Neural crest cell (in vitro differentiated cells): ENCODE results near the gene MS4A4A. TPM values are rescaled to one million over a fixed set of nuclear protein-coding genes. Genes with fewer than 3 reads are reported as not detected.

Source experiments
- DNase-seq: peaks from one replicate; pipeline ENCODE4 v3.0.0; 2021; ENCODE audit warnings: low read depth, mixed read lengths, low spot score
- H3K27ac Mint-ChIP-seq: one replicate; pipeline ENCODE4 v1.8.0; 2021; ENCODE audit warnings: mild to moderate bottlenecking, mixed read lengths; ENCODE audit not compliant: unreplicated experiment
- H3K27me3 Mint-ChIP-seq: 2 replicates; pipeline ENCODE4 v1.8.0; 2021; ENCODE audit warnings: low read depth, mild to moderate bottlenecking, mixed read lengths
- H3K36me3 Mint-ChIP-seq: 2 replicates; pipeline ENCODE4 v1.8.0; 2021; ENCODE audit warnings: low read depth, mild to moderate bottlenecking, mixed read lengths
- H3K4me1 Mint-ChIP-seq: 2 replicates; pipeline ENCODE4 v1.8.0; 2021; ENCODE audit warnings: mixed read lengths
- H3K4me3 Mint-ChIP-seq: one replicate; pipeline ENCODE4 v1.8.0; 2021; ENCODE audit warnings: mild to moderate bottlenecking, mixed read lengths
- H3K9me3 Mint-ChIP-seq: 2 replicates; pipeline ENCODE4 v1.8.0; 2021; ENCODE audit warnings: mixed read lengths
- total RNA-seq: library from RNA; stranded (reverse); gene quantifications from 2 replicates; pipeline ENCODE4 v1.2.1, GENCODE V29; 2021
- TF ChIP-seq, protein P1 (sequence below): fragments of 200-600 bp; sonication (generic); conservative IDR thresholded peaks from 2 replicates; pipeline ENCODE4 v1.5.0; 2021; ENCODE audit warnings: antibody characterized with exemption, mild to moderate bottlenecking

The MS4A4A gene
- total RNA-seq, 1 donor from 2014 or later, result not detected

DNA sequence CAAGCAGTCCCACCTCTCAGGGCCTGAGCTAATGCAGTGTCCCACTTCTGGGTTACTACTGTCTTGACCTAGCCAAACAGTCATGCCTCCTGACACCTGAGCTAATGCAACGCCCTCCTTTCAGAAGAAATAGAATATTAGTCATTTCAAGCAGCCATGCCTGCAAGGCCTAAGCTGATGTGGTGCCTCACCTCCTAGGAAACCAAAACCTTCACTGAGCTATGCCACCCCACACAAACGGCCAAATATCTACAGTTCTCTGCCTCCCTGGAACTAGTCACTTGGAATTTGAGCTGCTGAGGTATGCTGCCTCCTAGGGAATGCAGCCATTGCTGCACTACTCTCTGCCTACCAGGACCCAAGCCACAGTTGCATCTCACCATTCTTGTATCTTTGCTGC, 38.3 kb downstream of the MS4A4A start:
- H3K27ac Mint-ChIP-seq, result no peak overlapping the region
- H3K9me3 Mint-ChIP-seq, result peaks cover 10% of the 10 kb centered on the region
- DNase-seq, result no peak
- no peak overlapping the region for H3K4me3 Mint-ChIP-seq
- H3K27me3 Mint-ChIP-seq, result no peaks in the 10 kb centered on the region
- peaks cover 3% of the 10 kb centered on the region for H3K36me3 Mint-ChIP-seq
- TF ChIP-seq, protein P1, sequence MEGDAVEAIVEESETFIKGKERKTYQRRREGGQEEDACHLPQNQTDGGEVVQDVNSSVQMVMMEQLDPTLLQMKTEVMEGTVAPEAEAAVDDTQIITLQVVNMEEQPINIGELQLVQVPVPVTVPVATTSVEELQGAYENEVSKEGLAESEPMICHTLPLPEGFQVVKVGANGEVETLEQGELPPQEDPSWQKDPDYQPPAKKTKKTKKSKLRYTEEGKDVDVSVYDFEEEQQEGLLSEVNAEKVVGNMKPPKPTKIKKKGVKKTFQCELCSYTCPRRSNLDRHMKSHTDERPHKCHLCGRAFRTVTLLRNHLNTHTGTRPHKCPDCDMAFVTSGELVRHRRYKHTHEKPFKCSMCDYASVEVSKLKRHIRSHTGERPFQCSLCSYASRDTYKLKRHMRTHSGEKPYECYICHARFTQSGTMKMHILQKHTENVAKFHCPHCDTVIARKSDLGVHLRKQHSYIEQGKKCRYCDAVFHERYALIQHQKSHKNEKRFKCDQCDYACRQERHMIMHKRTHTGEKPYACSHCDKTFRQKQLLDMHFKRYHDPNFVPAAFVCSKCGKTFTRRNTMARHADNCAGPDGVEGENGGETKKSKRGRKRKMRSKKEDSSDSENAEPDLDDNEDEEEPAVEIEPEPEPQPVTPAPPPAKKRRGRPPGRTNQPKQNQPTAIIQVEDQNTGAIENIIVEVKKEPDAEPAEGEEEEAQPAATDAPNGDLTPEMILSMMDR, result no peak
- peaks cover 12% of the 10 kb centered on the region for H3K4me1 Mint-ChIP-seq

DNA sequence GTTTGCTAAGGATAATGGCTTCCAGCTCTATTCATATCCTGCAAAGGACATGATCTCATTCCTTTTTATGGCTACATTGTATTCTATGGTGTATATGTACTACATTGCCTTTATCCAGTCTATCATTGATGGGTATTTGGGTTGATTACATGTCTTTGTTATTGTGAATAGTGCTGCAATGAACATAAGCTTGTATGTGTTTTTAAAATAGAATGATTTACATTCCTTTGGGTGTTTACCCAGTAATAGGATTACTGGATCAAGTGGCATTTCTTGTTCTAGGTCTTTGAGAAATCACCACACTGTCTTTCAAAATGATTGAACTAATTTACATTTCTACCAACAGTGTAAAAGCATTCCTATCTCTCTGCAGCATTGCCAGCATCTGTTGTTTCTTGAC, 40.6 kb downstream of the MS4A4A start:
- peaks cover 3% of the 10 kb centered on the region for H3K36me3 Mint-ChIP-seq
- H3K4me1 Mint-ChIP-seq, result no peaks in the 10 kb centered on the region
- no peak overlapping the region for H3K4me3 Mint-ChIP-seq

DNA sequence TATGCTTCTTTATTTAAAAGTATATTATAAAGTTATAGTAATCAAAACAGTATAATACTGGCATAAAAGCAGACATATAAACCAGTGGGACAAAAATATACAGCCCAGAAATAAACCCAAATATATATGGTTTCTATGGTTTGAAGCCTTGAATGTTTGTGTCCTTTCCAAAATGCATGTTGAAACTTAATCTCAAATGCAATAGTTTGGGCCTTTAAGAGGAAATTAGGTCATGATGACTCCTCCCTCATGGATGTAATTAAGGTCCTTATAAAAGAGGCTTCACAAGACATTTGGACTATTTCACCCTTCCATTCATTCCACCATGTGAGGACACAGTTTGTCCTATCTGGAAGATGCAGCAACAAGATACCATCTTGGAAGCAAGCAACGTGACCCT, 46.5 kb downstream of the MS4A4A start, which contains the start of gene MS4A6E:
MS4A6E (plus strand) TSS at position 301 of the 400 bp plus-strand sequence. CDS start 7,641 bp downstream, outside the sequence.
- Mint-ChIP-seq H3K36me3 (no peaks in the 10 kb centered on the region), H3K4me1 (no peaks in the 10 kb centered on the region), H3K27ac (no peak within 1 kb of the TSS), H3K9me3 (peaks cover 5% of the 10 kb centered on the region), H3K27me3 (no peaks in the 10 kb centered on the region), H3K4me3 (no peak within 1 kb of the TSS)
- TF ChIP-seq, protein P1, result no peak
- no peak for DNase-seq

More for the DNA sequence above, 40.6 kb downstream of the MS4A4A start:
- DNase-seq, result no peak
- TF ChIP-seq, protein P1, result no peak
- Mint-ChIP-seq H3K9me3 (peaks cover 10% of the 10 kb centered on the region), H3K27ac (no peak overlapping the region), H3K27me3 (no peaks in the 10 kb centered on the region)

DNA sequence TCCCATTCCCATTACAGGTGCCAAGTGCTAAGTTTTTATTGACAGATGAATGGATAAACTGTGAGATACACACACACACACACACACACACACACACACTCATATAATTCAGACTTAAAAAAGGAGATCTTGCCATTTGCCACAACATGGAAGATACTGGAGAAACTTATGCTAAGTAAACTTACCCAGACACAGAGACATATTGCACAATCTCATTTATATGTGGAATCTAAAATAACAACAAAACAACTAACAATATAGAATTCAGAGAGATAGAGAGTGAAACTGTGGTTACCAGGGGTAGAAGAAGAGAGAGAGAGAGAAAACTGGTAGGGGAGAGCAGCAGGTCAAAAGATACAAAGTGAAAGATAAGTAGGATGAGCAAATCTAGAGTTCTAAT, 48.0 kb downstream of the MS4A4A start:
- Mint-ChIP-seq H3K27ac (no peak overlapping the region), H3K4me3 (no peak overlapping the region), H3K36me3 (peaks cover 2% of the 10 kb centered on the region), H3K4me1 (no peaks in the 10 kb centered on the region), H3K27me3 (no peaks in the 10 kb centered on the region), H3K9me3 (peaks cover 5% of the 10 kb centered on the region)
- TF ChIP-seq, protein P1, result no peak
- DNase-seq, result no peak

GRCh38 chr11:60332846-60333245, 52.4 kb downstream of the MS4A4A start:
- peaks cover 5% of the 10 kb centered on the region for H3K9me3 Mint-ChIP-seq
- no peak overlapping the region for H3K4me3 Mint-ChIP-seq
- H3K27me3 Mint-ChIP-seq, result no peaks in the 10 kb centered on the region
- H3K4me1 Mint-ChIP-seq, result peaks cover 8% of the 10 kb centered on the region
- DNase-seq, result no peak
- H3K27ac Mint-ChIP-seq, result no peak overlapping the region
- TF ChIP-seq, protein P1, result no peak
- H3K36me3 Mint-ChIP-seq, result peaks cover 2% of the 10 kb centered on the region
